ENCODE data around the gene CENPU.

- TF ChIP-seq CTCF (IDR thresholded peaks at IDR 0.05) (no peak), EZH2phosphoT487 (IDR thresholded peaks at IDR 0.05) (no peak)
Measured at GRCh38 chr4:184727430-184727829, 6.5 kb downstream of the CENPU start.

Measured in neural progenitor cell (in vitro differentiated cells).